K562 (cell line): ENCODE results near the gene MEGF9. TPM values are rescaled to one million over a fixed set of nuclear protein-coding genes. Genes with fewer than 3 reads are reported as not detected.
A peak's percentile ranks its signal among the peaks of the same experiment; 100 is the strongest.

Source experiments
- ATAC-seq: fragments of 200-7000 bp; cut with Tn5 transposase; 3 replicates; pipeline ENCODE4 v1.9.1; 2020; ENCODE audit warnings: moderate library complexity
- BruUV-seq: library from RNA; stranded (reverse); fragments of 400-500 nt; replicated peaks from 2 replicates; lab custom pipeline; 2021; lab: Mats Ljungman, UMichigan
- CTCF ChIA-PET: fragments of 300-600 bp; formaldehyde crosslinking; extraction: SDS; loops from one replicate; lab custom pipeline; 2021; ENCODE audit warnings: low intra/inter-chr PET ratio; lab: Yijun Ruan, JAX
- POLR2A ChIA-PET: fragments of 300-600, 350-650 bp; sonication (Branson Sonifier 250); formaldehyde crosslinking; extraction: SDS; loops from one replicate; lab custom pipeline; 2021; ENCODE audit warnings: antibody characterized with exemption, inconsistent platforms; lab: Yijun Ruan, JAX
- DNase-seq, 4 experiments: peaks; one replicate each; pipeline versions ENCODE4 v3.0.0 to v3.0.0-alpha.2; 2011 to 2018; ENCODE audit warnings: low spot score in 3 of 4, mixed read lengths in 3 of 4; ENCODE audit errors: extremely low read depth in 1 of 4
- FAIRE-seq: peaks from 2 replicates; lab custom pipeline; 2011; peaks lifted over from hg19 to GRCh38; lab: Jason Lieb, UNC
- H2AFZ ChIP-seq: 2 replicates; pipeline ENCODE4 v1.6.0; 2011; ENCODE audit warnings: low read depth, low read length, control low read depth, inconsistent platforms
- H3K27ac ChIP-seq: fragments of 200-600 bp; 3 replicates; pipeline ENCODE4 v1.8.0; 2011; ENCODE audit warnings: low read depth, mild to moderate bottlenecking, control low read depth, inconsistent platforms, low read length, moderate library complexity, mixed read lengths; ENCODE audit errors: extremely low read depth
- H3K27me3 ChIP-seq, 2 experiments: fragments of 300-600 bp in 1 of 2; 2 replicates in 1 of 2; 3 replicates in 1 of 2; pipeline versions ENCODE4 v1.6.0 to v1.8.0; 2011; ENCODE audit warnings: inconsistent platforms in 2 of 2, low read length in 2 of 2, mild to moderate bottlenecking in 1 of 2, mixed read lengths in 1 of 2, moderate library complexity in 1 of 2; ENCODE audit not compliant: control insufficient read depth in 2 of 2, insufficient read depth in 2 of 2
- H3K36me3 ChIP-seq: fragments of 300-600 bp; 3 replicates; pipeline ENCODE4 v1.8.0; 2011; ENCODE audit warnings: mild to moderate bottlenecking, low read length, inconsistent platforms; ENCODE audit not compliant: control insufficient read depth, insufficient read depth
- H3K4me1 ChIP-seq, 2 experiments: fragments of 200-600 bp in 1 of 2; replicated peaks in 1 of 2; 2 replicates in 1 of 2; 3 replicates in 1 of 2; pipeline versions ENCODE4 v1.5.1 to v1.8.0; 2011; ENCODE audit warnings: inconsistent platforms in 2 of 2, low read length in 2 of 2, mild to moderate bottlenecking in 1 of 2, mixed read lengths in 1 of 2, moderate library complexity in 1 of 2; ENCODE audit not compliant: control insufficient read depth in 2 of 2, insufficient read depth in 2 of 2
- H3K4me2 ChIP-seq: 2 replicates; pipeline ENCODE4 v1.6.1; 2011; ENCODE audit warnings: low read length, control low read depth, inconsistent platforms, mixed read lengths; ENCODE audit not compliant: insufficient read depth
- H3K4me3 ChIP-seq: fragments of 200-600 bp; sonication (generic), shearing (Covaris generic); 2 replicates; pipeline ENCODE4 v1.5.1; 2016; ENCODE audit warnings: control low read depth, inconsistent platforms
- H3K79me2 ChIP-seq: fragments of 200-600 bp; 3 replicates; pipeline ENCODE4 v1.8.0; 2011; ENCODE audit warnings: low read length, inconsistent platforms; ENCODE audit not compliant: control insufficient read depth, insufficient read depth
- H3K9ac ChIP-seq, 2 experiments: 2 replicates each; pipeline versions ENCODE4 v1.6.0 to v1.6.1; 2011; ENCODE audit warnings: low read depth in 2 of 2, low read length in 2 of 2, control low read depth in 1 of 2, inconsistent platforms in 1 of 2, mild to moderate bottlenecking in 1 of 2, mixed read lengths in 1 of 2; ENCODE audit not compliant: insufficient read depth in 1 of 2
- H3K9me1 ChIP-seq: one replicate; pipeline ENCODE4 v1.6.0; 2011; ENCODE audit warnings: inconsistent platforms, mild to moderate bottlenecking, low read length, moderate library complexity; ENCODE audit not compliant: control insufficient read depth, insufficient read depth
- H3K9me3 ChIP-seq: replicated peaks from 2 replicates; pipeline ENCODE4 v1.5.1; 2011; ENCODE audit warnings: low read depth, low read length, inconsistent platforms; ENCODE audit not compliant: control insufficient read depth, insufficient read depth
- H4K20me1 ChIP-seq: replicated peaks from 2 replicates; pipeline ENCODE4 v1.6.1; 2011; ENCODE audit warnings: low read length, inconsistent platforms, mixed read lengths; ENCODE audit not compliant: control insufficient read depth, insufficient read depth
- BHLHE40 ChIP-seq: IDR thresholded peaks from 2 replicates; pipeline ENCODE4 v1.6.1; 2011; ENCODE audit warnings: low read length, improper control_type of control experiment
- FOXK2 ChIP-seq, 2 experiments: fragments of 450-650 bp; IDR thresholded peaks in 1 of 2; conservative IDR thresholded peaks in 1 of 2; 2 replicates each; pipeline ENCODE4 v1.6.1; 2016; ENCODE audit warnings: low read depth in 2 of 2, mild to moderate bottlenecking in 1 of 2
- GTF2F1 ChIP-seq: IDR thresholded peaks from 2 replicates; pipeline ENCODE4 v1.6.1; 2011; ENCODE audit warnings: low read depth, low read length, improper control_type of control experiment
- PRPF4 ChIP-seq: fragments of 200-400 bp; formaldehyde crosslinking; IDR thresholded peaks from one replicate; pipeline ENCODE4 v1.6.1; 2017; ENCODE audit warnings: low read length, low read depth, mild to moderate bottlenecking; ENCODE audit not compliant: insufficient read depth, poor library complexity, severe bottlenecking
- SLC30A9 ChIP-seq: fragments of 250-450 bp; sonication (Bioruptor Pico); IDR thresholded peaks from 2 replicates; pipeline ENCODE4 v1.8.0; 2022; ENCODE audit warnings: mild to moderate bottlenecking, moderate library complexity
- YY1 ChIP-seq, 3 experiments: IDR thresholded peaks; 2 replicates each; pipeline ENCODE4 v1.6.1; 2011; ENCODE audit warnings: low read length in 2 of 3, mild to moderate bottlenecking in 2 of 3, moderate library complexity in 2 of 3, borderline replicate concordance in 1 of 3, control low read depth in 1 of 3, low read depth in 1 of 3; ENCODE audit not compliant: insufficient read depth in 3 of 3, insufficient replicate concordance in 2 of 3, control insufficient read depth in 1 of 3, insufficient read length in 1 of 3; ENCODE audit errors: extremely low read depth in 1 of 3
- ZNF316 ChIP-seq: fragments of 450-650 bp; IDR thresholded peaks from 2 replicates; pipeline ENCODE4 v1.6.1; 2016
- WGBS: fragments of 100-300 bp; shearing (Covaris generic); methylation state at CpG from one replicate; pipeline ENCODE4 v1.1.6; 2016; ENCODE audit warnings: low coverage, mixed read lengths; ENCODE audit not compliant: insufficient coverage; ENCODE audit errors: missing lambda C conversion rate; 5-methylcytosine and 5-hydroxymethylcytosine counted together
- in situ Hi-C: fragments of 300-500 bp; cut with MboI; formaldehyde crosslinking; loops from 4 replicates; pipeline ENCODE4 v1.15.0; 2018; ENCODE audit warnings: inconsistent platforms, mixed read lengths
- intact Hi-C: fragments of 100-400 bp; cut with micrococcal nuclease; formaldehyde crosslinking; loops from 2 replicates; pipeline ENCODE4 v1.14.2; 2022
- polyA plus RNA-seq, 8 experiments: library from polyadenylated mRNA; depleted of rRNA in 4 of 8; stranded (reverse) in 5 of 8; unstranded in 3 of 8; fragments of >200 nt; fragmentation: Nextera tagmentation in 2 of 8; fragmentation: Illumina TruSeq in 1 of 8; extraction: Ambion mirVana in 2 of 8; extraction: Trizol in 1 of 8; gene quantifications; 2 replicates each; pipeline versions ENCODE4 v1.2.1 to v1.2.3, GENCODE V29; 2011 to 2014; ENCODE audit warnings: inconsistent platforms in 1 of 8, missing spikeins in 1 of 8
- total RNA-seq, 7 experiments: library from RNA; depleted of rRNA in 6 of 7; stranded (reverse); fragments of >200 nt in 6 of 7; fragmentation: Illumina TruSeq in 2 of 7; extraction: Trizol in 2 of 7; gene quantifications; 2 replicates each; pipeline versions ENCODE4 v1.2.1 to v1.2.3, GENCODE V29; 2011 to 2021; ENCODE audit warnings: low replicate concordance in 1 of 7
- TF ChIP-seq, protein P1 (sequence below), 2 experiments: fragments of 450-650 bp in 1 of 2; sonication (generic) in 1 of 2; formaldehyde crosslinking; conservative IDR thresholded peaks; 2 replicates each; pipeline versions ENCODE4 v1.4.0 to v1.8.1; 2020 to 2022; ENCODE audit warnings: mild to moderate bottlenecking in 1 of 2, missing genetic modification reagents in 1 of 2
- TF ChIP-seq, protein P2 (sequence below): fragments of 250-450 bp; sonication (Bioruptor Pico); IDR thresholded peaks from 2 replicates; pipeline ENCODE4 v1.8.0; 2021; ENCODE audit warnings: borderline replicate concordance, mild to moderate bottlenecking, moderate library complexity; ENCODE audit not compliant: poor library complexity, severe bottlenecking

The MEGF9 gene
- total and polyA plus RNA-seq, 9 of the 15 experiments (the other 6 are each of a cell fraction or from before 2014, with no cell fraction given), result 2.1 to 6.2 (median 3.8) TPM

DNA sequence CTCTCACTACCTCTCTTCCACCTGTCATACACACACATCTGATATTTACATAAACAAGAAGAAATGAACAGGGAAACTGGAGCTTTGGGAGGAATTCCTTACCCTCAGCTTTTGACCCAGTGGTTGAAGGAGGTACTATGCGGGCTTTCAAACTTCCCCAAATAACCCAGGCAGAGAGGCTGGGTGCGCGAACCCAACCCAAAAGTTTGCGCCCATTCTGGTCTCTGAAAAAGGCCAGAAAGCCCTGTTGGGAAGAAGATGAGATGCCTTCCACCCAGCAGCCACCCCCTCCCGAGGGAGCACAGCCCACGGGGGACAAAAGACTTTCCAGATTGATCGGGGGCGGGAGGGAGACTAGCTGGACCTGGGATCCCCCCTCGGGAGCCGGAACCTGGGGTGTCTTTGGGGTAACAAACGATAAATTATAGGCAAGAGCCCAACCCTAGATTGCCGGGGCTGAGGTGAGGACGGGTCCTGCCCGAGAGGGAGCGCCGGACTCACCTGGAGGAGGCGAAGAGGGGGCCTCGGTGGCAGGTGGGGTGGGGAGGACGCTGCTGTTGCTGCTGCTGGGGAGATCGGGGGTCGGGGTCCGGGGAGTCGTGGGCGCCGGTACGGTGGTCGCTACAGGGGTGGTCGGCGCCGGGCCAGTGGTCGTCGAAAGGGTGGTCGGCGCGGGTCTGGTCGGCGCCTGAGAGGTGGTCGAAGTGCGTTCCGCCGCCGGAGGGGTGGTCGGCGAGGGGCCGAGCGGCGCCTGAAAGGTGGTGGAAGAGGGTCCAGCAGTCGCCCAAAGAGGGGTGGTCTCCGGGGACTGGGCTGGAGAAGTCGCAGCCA, 798 bp downstream of the MEGF9 start (continued):
- TF ChIP-seq YY1 (IDR thresholded peaks at IDR 0.05; ENCODE audit: borderline replicate concordance in 1 of 3, control insufficient read depth in 1 of 3, extremely low read depth in 1 of 3, insufficient read depth in 3 of 3, insufficient read length in 1 of 3, insufficient replicate concordance in 2 of 3, low read depth in 1 of 3, low read length in 2 of 3), result no peak
- TF ChIP-seq, all 486 proteins: peak for 5

DNA sequence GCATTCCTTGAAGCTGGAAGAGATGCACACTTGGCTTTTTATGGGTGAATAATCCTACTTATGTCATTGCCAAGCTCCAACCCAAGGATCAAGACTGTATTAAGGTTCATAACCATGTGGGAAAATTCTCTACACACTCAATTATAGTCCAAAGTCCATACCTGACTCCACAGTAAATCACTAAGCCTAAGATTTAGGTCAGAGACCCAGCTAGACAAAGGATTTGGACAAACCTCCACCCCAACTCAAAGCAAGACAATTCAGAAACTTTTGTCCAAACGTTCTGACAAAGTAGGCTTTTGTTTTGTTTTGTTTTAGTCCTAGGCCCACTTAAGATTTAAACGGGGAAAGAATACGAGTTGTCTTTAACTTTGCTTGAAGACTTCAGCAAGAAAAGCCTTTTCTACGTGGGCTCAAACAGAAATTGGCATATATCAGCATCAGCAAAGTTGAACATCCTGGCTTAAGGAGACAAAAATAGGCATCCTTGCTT, 1.7 kb downstream of the MEGF9 start:
- intact Hi-C loops, result loop anchor here (2.0 kb wide), 1 partner anchor 92 kb away; no protein-coding TSS in a partner anchor
- in situ Hi-C loops, result no loop called here
- peak overlapping the region; percentile 73 for H3K4me2 ChIP-seq
- peak; percentile 68 for FAIRE-seq
- no peak for TF ChIP-seq PRPF4
- TF ChIP-seq, protein P1, sequence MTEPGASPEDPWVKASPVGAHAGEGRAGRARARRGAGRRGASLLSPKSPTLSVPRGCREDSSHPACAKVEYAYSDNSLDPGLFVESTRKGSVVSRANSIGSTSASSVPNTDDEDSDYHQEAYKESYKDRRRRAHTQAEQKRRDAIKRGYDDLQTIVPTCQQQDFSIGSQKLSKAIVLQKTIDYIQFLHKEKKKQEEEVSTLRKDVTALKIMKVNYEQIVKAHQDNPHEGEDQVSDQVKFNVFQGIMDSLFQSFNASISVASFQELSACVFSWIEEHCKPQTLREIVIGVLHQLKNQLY (CRISPR knock-in tag; conservative IDR thresholded peaks at IDR 0.05), result no peak
- no peak for TF ChIP-seq SLC30A9 (CRISPR knock-in tag)
- no peak for TF ChIP-seq BHLHE40
- no peak for TF ChIP-seq FOXK2 (conservative IDR thresholded peaks at IDR 0.05 in 1 of 2, IDR thresholded peaks at IDR 0.05 in 1 of 2; ENCODE audit: low read depth in 2 of 2)
- 0 out of 2 replicates have a peak, but pooled peaks have one; percentile 5 for TF ChIP-seq ZNF316
- TF ChIP-seq, protein P2, sequence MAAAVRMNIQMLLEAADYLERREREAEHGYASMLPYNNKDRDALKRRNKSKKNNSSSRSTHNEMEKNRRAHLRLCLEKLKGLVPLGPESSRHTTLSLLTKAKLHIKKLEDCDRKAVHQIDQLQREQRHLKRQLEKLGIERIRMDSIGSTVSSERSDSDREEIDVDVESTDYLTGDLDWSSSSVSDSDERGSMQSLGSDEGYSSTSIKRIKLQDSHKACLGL, result peak; percentile 10
- no peak for TF ChIP-seq GTF2F1
- POLR2A ChIA-PET, result interaction anchor here (0.6 to 1.4 kb wide), 4 partner anchors 13 to 95 kb away, joined by 3 to 4 read pairs (median 4); partner anchors contain the start of gene FBXW2
- 6% methylated on average over 4 of the region's 4 CpGs for WGBS
- H3K36me3 ChIP-seq, result no peaks in the 10 kb centered on the region
- no peaks in the 10 kb centered on the region; the same call in 1 of the 2 replicates for H4K20me1 ChIP-seq
- TSS peak; percentile 48 for BruUV-seq
- no peaks in the 10 kb centered on the region for H3K9me3 ChIP-seq
- ATAC-seq, result no peak
- H3K4me1 ChIP-seq, result peaks cover 19 to 29% of the 10 kb centered on the region in 2 experiments; a peak in 4 of 5 replicates
- peak overlapping the region; percentile 75 for H3K4me3 ChIP-seq
- H3K27me3 ChIP-seq, result no peaks in the 10 kb centered on the region
- peaks cover 34% of the 10 kb centered on the region; the same call in 2 of the 3 replicates for H3K79me2 ChIP-seq
- H2AFZ ChIP-seq, result no peak overlapping the region
- CTCF ChIA-PET, result no interaction called here
- no peaks in the 10 kb centered on the region for H3K9me1 ChIP-seq
- H3K27ac ChIP-seq, result peak overlapping the region; percentile 29; the same call in 2 of the 3 replicates
- no peak for DNase-seq
- peak overlapping the region in 1 of 2 experiments; percentile 64; a peak in 1 of 4 replicates for H3K9ac ChIP-seq
